D721Med (cell line): ENCODE measurements around the gene BEGAIN.
A peak's percentile ranks its signal among the peaks of the same experiment; 100 is the strongest.

Experiments used
- DNase-seq: peaks from one replicate; pipeline ENCODE4 v3.0.0; 2011; ENCODE audit warnings: low spot score; ENCODE audit not compliant: insufficient read length
- FAIRE-seq: peaks from 2 replicates; lab custom pipeline; 2011; peaks lifted over from hg19 to GRCh38; lab: Jason Lieb, UNC
- CTCF ChIP-seq: IDR thresholded peaks from 2 replicates; pipeline ENCODE4 v1.5.1; 2012; ENCODE audit warnings: mild to moderate bottlenecking, control low read depth; ENCODE audit not compliant: insufficient read depth; ENCODE audit errors: missing control alignments

BEGAIN gene

GRCh38 chr14:100538351-100539002, 48.7 kb downstream of the BEGAIN start:
- TF ChIP-seq CTCF = no peak
- FAIRE-seq (no peak), DNase-seq (no peak)

- no peak for FAIRE-seq
- TF ChIP-seq CTCF = no peak
- no peak for DNase-seq
Observed at GRCh38 chr14:100537446-100538350, 49.5 kb downstream of the BEGAIN start.

GRCh38 chr14:100536721-100537445, 50.3 kb downstream of the BEGAIN start:
- no peak for DNase-seq
- no peak for FAIRE-seq
- no peak for TF ChIP-seq CTCF

- DNase-seq = no peak
- TF ChIP-seq CTCF = no peak
- no peak for FAIRE-seq
Observed at GRCh38 chr14:100536121-100536510, 51.1 kb downstream of the BEGAIN start.

- FAIRE-seq = no peak
Observed at GRCh38 chr14:100535287-100536120, 51.7 kb downstream of the BEGAIN start.

More at GRCh38 chr14:100535287-100536120, 51.7 kb downstream of the BEGAIN start:
- no peak for TF ChIP-seq CTCF
- peak; percentile 11 for DNase-seq
